Neural cell (in vitro differentiated cells): ENCODE results near the gene SHROOM2. TPM values are rescaled to one million over a fixed set of nuclear protein-coding genes. Genes with fewer than 3 reads are reported as not detected.

Experiments
- H2AFZ ChIP-seq: fragments of 200-600, 300-800 bp; sonication (generic), shearing (Covaris generic); 2 replicates; pipeline ENCODE4 v1.6.0; 2014; ENCODE audit warnings: low read depth, mild to moderate bottlenecking, antibody characterized with exemption, low read length, moderate library complexity
- H3F3A ChIP-seq: fragments of 200-600 bp; shearing (Covaris generic); 2 replicates; pipeline ENCODE4 v1.6.1; 2016; ENCODE audit warnings: mild to moderate bottlenecking, moderate library complexity, mixed read lengths, antibody characterized with exemption, low read length; ENCODE audit not compliant: insufficient read depth, poor library complexity, severe bottlenecking
- H3K27ac ChIP-seq: fragments of 200-600, 300-800 bp; sonication (generic), shearing (Covaris generic); 2 replicates; pipeline ENCODE4 v1.5.1; 2014; ENCODE audit warnings: mild to moderate bottlenecking, low read length, moderate library complexity
- H3K27me3 ChIP-seq: fragments of 300-800, 200-600 bp; sonication (generic), shearing (Covaris generic); 2 replicates; pipeline ENCODE4 v1.6.0; 2014; ENCODE audit warnings: mild to moderate bottlenecking, low read depth, low read length, moderate library complexity; ENCODE audit not compliant: insufficient read depth
- H3K36me3 ChIP-seq: fragments of 300-800, 200-600 bp; sonication (generic), shearing (Covaris generic); 2 replicates; pipeline ENCODE4 v1.5.1; 2014; ENCODE audit warnings: mild to moderate bottlenecking, antibody characterized with exemption, low read length, moderate library complexity; ENCODE audit not compliant: insufficient read depth
- H3K4me2 ChIP-seq: fragments of 300-800, 200-600 bp; sonication (generic), shearing (Covaris generic); 2 replicates; pipeline ENCODE4 v1.6.0; 2014; ENCODE audit warnings: mild to moderate bottlenecking, low read length
- H3K4me3 ChIP-seq: fragments of 300-800, 200-600 bp; sonication (generic), shearing (Covaris generic); 2 replicates; pipeline ENCODE4 v1.5.1; 2014; ENCODE audit warnings: mild to moderate bottlenecking, low read length, moderate library complexity
- H3K79me2 ChIP-seq: fragments of 200-600 bp; shearing (Covaris generic); replicated peaks from 2 replicates; pipeline ENCODE4 v1.6.0; 2014; ENCODE audit warnings: mild to moderate bottlenecking, low read length, moderate library complexity; ENCODE audit not compliant: insufficient read depth
- H3K9ac ChIP-seq: fragments of 300-800, 200-600 bp; sonication (generic), shearing (Covaris generic); 2 replicates; pipeline ENCODE4 v1.6.1; 2016; ENCODE audit warnings: mild to moderate bottlenecking, low read length, mixed read lengths
- H3K9me2 ChIP-seq: fragments of 200-600 bp; shearing (Covaris generic); 2 replicates; pipeline ENCODE4 v1.6.1; 2016; ENCODE audit warnings: mild to moderate bottlenecking, low read length, mixed read lengths; ENCODE audit not compliant: insufficient read depth
- H3K9me3 ChIP-seq: fragments of 200-600, 300-800 bp; sonication (generic), shearing (Covaris generic); 2 replicates; pipeline ENCODE4 v1.6.1; 2016; ENCODE audit warnings: mild to moderate bottlenecking, mixed run types, low read length, moderate library complexity, mixed read lengths
- H4K20me1 ChIP-seq: fragments of 200-600 bp; shearing (Covaris generic); 2 replicates; pipeline ENCODE4 v1.6.1; 2016; ENCODE audit warnings: mild to moderate bottlenecking, mixed run types; ENCODE audit not compliant: insufficient read depth
- EP300 ChIP-seq: fragments of 450-650 bp; conservative IDR thresholded peaks from 2 replicates; pipeline ENCODE4 v1.6.1; 2014; ENCODE audit warnings: antibody characterized with exemption, mild to moderate bottlenecking, moderate library complexity; ENCODE audit not compliant: poor library complexity, severe bottlenecking
- EZH2 ChIP-seq: fragments of 200-600, 300-800 bp; shearing (Covaris generic), sonication (generic); IDR thresholded peaks from 2 replicates; pipeline ENCODE4 v1.6.1; 2014; ENCODE audit warnings: antibody characterized with exemption, low read length, borderline replicate concordance, mild to moderate bottlenecking; ENCODE audit not compliant: insufficient read depth, poor library complexity, severe bottlenecking
- MXI1 ChIP-seq: fragments of 450-650 bp; conservative IDR thresholded peaks from 2 replicates; pipeline ENCODE4 v1.6.1; 2014; ENCODE audit warnings: antibody characterized with exemption, mild to moderate bottlenecking; ENCODE audit not compliant: poor library complexity, severe bottlenecking
- POLR2AphosphoS5 ChIP-seq: IDR thresholded peaks from 2 replicates; pipeline ENCODE4 v1.6.1; 2012
- RAD21 ChIP-seq: fragments of 450-650 bp; conservative IDR thresholded peaks from 2 replicates; pipeline ENCODE4 v1.6.1; 2014; ENCODE audit warnings: antibody characterized with exemption, mild to moderate bottlenecking, moderate library complexity
- SMC3 ChIP-seq: fragments of 450-650 bp; conservative IDR thresholded peaks from 2 replicates; pipeline ENCODE4 v1.6.1; 2014; ENCODE audit warnings: antibody characterized with exemption, mild to moderate bottlenecking, moderate library complexity; ENCODE audit not compliant: poor library complexity
- TAF1 ChIP-seq: IDR thresholded peaks from 2 replicates; pipeline ENCODE4 v1.6.1; 2012; ENCODE audit warnings: low read depth
- polyA plus RNA-seq: library from polyadenylated mRNA; depleted of rRNA; stranded (reverse); fragments of >200 nt; gene quantifications from 2 replicates; pipeline ENCODE4 v1.2.3, GENCODE V29; 2014
- TF ChIP-seq, protein P1 (sequence below): IDR thresholded peaks from 2 replicates; pipeline ENCODE4 v1.6.1; 2012; ENCODE audit warnings: borderline replicate concordance
- TF ChIP-seq, protein P2 (sequence below): fragments of 450-650 bp; IDR thresholded peaks from 2 replicates; pipeline ENCODE4 v1.5.1; 2014; ENCODE audit warnings: antibody characterized with exemption, mild to moderate bottlenecking, moderate library complexity; ENCODE audit not compliant: poor library complexity, severe bottlenecking

SHROOM2 gene
- polyA plus RNA-seq, 1 donor from 2014 or later, result 9.2 TPM

DNA sequence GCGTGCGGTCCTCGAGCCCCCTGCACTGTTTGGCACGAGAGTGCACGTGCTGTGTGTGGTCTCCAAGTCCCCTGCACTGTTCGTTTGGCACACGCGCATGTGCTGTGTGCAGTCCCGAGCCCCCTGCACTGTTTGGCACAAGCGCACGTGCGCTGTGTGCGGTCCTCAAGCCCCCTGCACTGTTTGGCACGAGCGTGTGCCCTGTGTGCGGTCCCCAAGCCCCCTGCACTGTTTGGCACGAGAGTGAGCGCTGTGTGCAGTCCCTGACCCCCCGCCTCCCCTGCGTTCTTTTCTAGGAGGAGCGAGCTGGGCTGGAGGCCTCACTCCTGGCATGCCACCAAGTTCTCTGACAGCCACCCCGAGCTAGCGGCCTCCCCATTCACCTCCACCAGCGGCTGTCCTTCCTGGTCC is 104.5 kb downstream of the SHROOM2 start:
- TF ChIP-seq MXI1, result no peak
- TF ChIP-seq SMC3, result no peak
- no peak for TF ChIP-seq RAD21
- TF ChIP-seq EZH2, result no peak
- no peak for TF ChIP-seq TAF1
- no peak for TF ChIP-seq POLR2AphosphoS5
- TF ChIP-seq, protein P1, sequence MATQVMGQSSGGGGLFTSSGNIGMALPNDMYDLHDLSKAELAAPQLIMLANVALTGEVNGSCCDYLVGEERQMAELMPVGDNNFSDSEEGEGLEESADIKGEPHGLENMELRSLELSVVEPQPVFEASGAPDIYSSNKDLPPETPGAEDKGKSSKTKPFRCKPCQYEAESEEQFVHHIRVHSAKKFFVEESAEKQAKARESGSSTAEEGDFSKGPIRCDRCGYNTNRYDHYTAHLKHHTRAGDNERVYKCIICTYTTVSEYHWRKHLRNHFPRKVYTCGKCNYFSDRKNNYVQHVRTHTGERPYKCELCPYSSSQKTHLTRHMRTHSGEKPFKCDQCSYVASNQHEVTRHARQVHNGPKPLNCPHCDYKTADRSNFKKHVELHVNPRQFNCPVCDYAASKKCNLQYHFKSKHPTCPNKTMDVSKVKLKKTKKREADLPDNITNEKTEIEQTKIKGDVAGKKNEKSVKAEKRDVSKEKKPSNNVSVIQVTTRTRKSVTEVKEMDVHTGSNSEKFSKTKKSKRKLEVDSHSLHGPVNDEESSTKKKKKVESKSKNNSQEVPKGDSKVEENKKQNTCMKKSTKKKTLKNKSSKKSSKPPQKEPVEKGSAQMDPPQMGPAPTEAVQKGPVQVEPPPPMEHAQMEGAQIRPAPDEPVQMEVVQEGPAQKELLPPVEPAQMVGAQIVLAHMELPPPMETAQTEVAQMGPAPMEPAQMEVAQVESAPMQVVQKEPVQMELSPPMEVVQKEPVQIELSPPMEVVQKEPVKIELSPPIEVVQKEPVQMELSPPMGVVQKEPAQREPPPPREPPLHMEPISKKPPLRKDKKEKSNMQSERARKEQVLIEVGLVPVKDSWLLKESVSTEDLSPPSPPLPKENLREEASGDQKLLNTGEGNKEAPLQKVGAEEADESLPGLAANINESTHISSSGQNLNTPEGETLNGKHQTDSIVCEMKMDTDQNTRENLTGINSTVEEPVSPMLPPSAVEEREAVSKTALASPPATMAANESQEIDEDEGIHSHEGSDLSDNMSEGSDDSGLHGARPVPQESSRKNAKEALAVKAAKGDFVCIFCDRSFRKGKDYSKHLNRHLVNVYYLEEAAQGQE, result no peak
- no peak for TF ChIP-seq EP300
- TF ChIP-seq, protein P2, sequence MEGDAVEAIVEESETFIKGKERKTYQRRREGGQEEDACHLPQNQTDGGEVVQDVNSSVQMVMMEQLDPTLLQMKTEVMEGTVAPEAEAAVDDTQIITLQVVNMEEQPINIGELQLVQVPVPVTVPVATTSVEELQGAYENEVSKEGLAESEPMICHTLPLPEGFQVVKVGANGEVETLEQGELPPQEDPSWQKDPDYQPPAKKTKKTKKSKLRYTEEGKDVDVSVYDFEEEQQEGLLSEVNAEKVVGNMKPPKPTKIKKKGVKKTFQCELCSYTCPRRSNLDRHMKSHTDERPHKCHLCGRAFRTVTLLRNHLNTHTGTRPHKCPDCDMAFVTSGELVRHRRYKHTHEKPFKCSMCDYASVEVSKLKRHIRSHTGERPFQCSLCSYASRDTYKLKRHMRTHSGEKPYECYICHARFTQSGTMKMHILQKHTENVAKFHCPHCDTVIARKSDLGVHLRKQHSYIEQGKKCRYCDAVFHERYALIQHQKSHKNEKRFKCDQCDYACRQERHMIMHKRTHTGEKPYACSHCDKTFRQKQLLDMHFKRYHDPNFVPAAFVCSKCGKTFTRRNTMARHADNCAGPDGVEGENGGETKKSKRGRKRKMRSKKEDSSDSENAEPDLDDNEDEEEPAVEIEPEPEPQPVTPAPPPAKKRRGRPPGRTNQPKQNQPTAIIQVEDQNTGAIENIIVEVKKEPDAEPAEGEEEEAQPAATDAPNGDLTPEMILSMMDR, result no peak
- Histone ChIP-seq H3K27me3 (no peaks in the 10 kb centered on the region), H3K9me3 (no peaks in the 10 kb centered on the region), H3K9ac (no peak overlapping the region), H2AFZ (no peak overlapping the region), H3K79me2 (no peaks in the 10 kb centered on the region), H4K20me1 (no peaks in the 10 kb centered on the region), H3K4me3 (no peak overlapping the region), H3K36me3 (no peaks in the 10 kb centered on the region), H3K27ac (no peak overlapping the region), H3K4me2 (no peak overlapping the region), H3K9me2 (no peaks in the 10 kb centered on the region), H3F3A (no peaks in the 10 kb centered on the region)

DNA sequence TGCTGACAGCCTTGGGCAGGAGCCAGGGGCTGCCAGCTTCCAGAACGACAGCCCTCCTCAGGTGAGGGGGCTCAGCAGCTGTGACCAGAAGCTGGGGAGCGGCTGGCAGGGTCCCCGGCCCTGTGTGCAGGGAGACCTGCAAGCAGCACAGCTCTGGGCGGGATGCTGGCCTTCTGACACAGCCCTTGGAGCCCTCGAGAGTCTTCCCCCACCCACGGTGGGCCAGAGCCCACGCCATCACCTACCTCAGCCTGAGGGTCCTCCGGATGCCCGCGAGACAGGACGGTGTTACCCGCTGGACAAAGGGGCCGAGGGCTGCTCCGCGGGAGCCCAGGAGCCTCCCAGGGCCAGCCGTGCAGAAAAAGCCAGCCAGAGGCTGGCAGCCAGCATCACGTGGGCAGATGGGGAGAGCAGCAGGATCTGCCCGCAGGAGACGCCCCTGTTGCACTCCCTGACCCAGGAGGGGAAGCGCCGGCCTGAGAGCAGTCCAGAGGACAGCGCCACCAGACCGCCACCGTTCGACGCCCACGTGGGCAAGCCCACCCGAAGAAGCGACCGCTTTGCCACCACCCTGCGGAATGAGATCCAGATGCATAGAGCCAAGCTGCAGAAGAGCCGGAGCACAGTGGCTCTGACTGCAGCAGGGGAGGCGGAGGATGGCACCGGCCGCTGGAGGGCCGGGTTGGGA is 109.1 kb downstream of the SHROOM2 start:
- H3K4me3 ChIP-seq, result no peak overlapping the region
- no peak overlapping the region for H3K4me2 ChIP-seq
- TF ChIP-seq MXI1, result no peak
- TF ChIP-seq, protein P2, result no peak
- TF ChIP-seq EP300, result no peak
- H3K79me2 ChIP-seq, result no peaks in the 10 kb centered on the region
- H3K27me3 ChIP-seq, result no peaks in the 10 kb centered on the region
- no peak overlapping the region for H3K9ac ChIP-seq
- H3K9me3 ChIP-seq, result no peaks in the 10 kb centered on the region
- no peaks in the 10 kb centered on the region for H3F3A ChIP-seq
- no peak overlapping the region for H2AFZ ChIP-seq
- H4K20me1 ChIP-seq, result no peaks in the 10 kb centered on the region
- no peaks in the 10 kb centered on the region for H3K9me2 ChIP-seq
- H3K36me3 ChIP-seq, result no peaks in the 10 kb centered on the region
- no peak overlapping the region for H3K27ac ChIP-seq
